OCI-LY7 (cell line): Measurements from ENCODE around the gene SRGN. TPM values are rescaled to one million over a fixed set of nuclear protein-coding genes. Genes with fewer than 3 reads are reported as not detected.
A peak's percentile ranks its signal among the peaks of the same experiment; 100 is the strongest.

ENCODE experiments used
- BruUV-seq: library from RNA; stranded (reverse); fragments of 400-500 nt; replicated peaks from 2 replicates; lab custom pipeline; 2021; lab: Mats Ljungman, UMichigan
- CTCF ChIA-PET: fragments of 300-600 bp; sonication (Branson Sonifier 250); formaldehyde crosslinking; loops from one replicate; lab custom pipeline; 2022; ENCODE audit warnings: antibody characterized with exemption; ENCODE audit not compliant: unreplicated experiment; lab: Charles Lee
- POLR2A ChIA-PET: fragments of 300-600 bp; sonication (Branson Sonifier 250); formaldehyde crosslinking; loops from one replicate; lab custom pipeline; 2022; ENCODE audit warnings: antibody characterized with exemption; lab: Charles Lee
- DNase-seq: peaks from one replicate; pipeline ENCODE4 v3.0.0-alpha.2; 2015; ENCODE audit warnings: low spot score
- H2AFZ ChIP-seq: fragments of 200-600 bp; sonication (generic), shearing (Covaris generic); 2 replicates; pipeline ENCODE4 v1.6.1; 2014; ENCODE audit warnings: mild to moderate bottlenecking, antibody characterized with exemption, low read length, moderate library complexity
- H3K27ac ChIP-seq: fragments of 200-600 bp; sonication (generic); 2 replicates; pipeline ENCODE4 v1.5.1; 2014; ENCODE audit warnings: mixed run types, low read depth, mild to moderate bottlenecking, moderate library complexity, low read length, inconsistent platforms; ENCODE audit not compliant: poor library complexity, severe bottlenecking
- H3K36me3 ChIP-seq: fragments of 200-600 bp; sonication (generic); 2 replicates; pipeline ENCODE4 v1.6.1; 2014; ENCODE audit warnings: mild to moderate bottlenecking, antibody characterized with exemption, low read length, moderate library complexity, mixed read lengths; ENCODE audit not compliant: insufficient read depth
- H3K4me1 ChIP-seq: fragments of 200-600 bp; sonication (generic); 2 replicates; pipeline ENCODE4 v1.5.1; 2014; ENCODE audit warnings: mild to moderate bottlenecking, low read length; ENCODE audit not compliant: insufficient read depth, poor library complexity, severe bottlenecking
- H3K4me2 ChIP-seq: fragments of 200-600 bp; sonication (generic); 2 replicates; pipeline ENCODE4 v1.6.1; 2014; ENCODE audit warnings: mild to moderate bottlenecking, low read length
- H3K4me3 ChIP-seq: fragments of 200-600 bp; sonication (generic); 2 replicates; pipeline ENCODE4 v1.5.1; 2014; ENCODE audit warnings: mild to moderate bottlenecking, low read depth, low read length; ENCODE audit not compliant: poor library complexity, severe bottlenecking
- H3K79me2 ChIP-seq: fragments of 200-600 bp; sonication (generic); 2 replicates; pipeline ENCODE4 v1.6.1; 2016; ENCODE audit warnings: low read depth, mild to moderate bottlenecking, low read length, moderate library complexity, mixed read lengths; ENCODE audit not compliant: insufficient read depth
- H3K9me2 ChIP-seq: fragments of 200-600 bp; sonication (generic); 2 replicates; pipeline ENCODE4 v1.6.1; 2016; ENCODE audit warnings: mild to moderate bottlenecking, low read length, mixed read lengths; ENCODE audit not compliant: insufficient read depth
- H3K9me3 ChIP-seq: fragments of 200-600 bp; sonication (generic); 2 replicates; pipeline ENCODE4 v1.6.1; 2014; ENCODE audit warnings: mild to moderate bottlenecking, mixed run types, low read length, mixed read lengths
- H4K20me1 ChIP-seq: fragments of 200-600 bp; sonication (generic); 2 replicates; pipeline ENCODE4 v1.6.1; 2014; ENCODE audit warnings: mild to moderate bottlenecking, antibody characterized with exemption, low read length, moderate library complexity, mixed read lengths; ENCODE audit not compliant: insufficient read depth
- CTCF ChIP-seq: fragments of 200-600 bp; sonication (generic); conservative IDR thresholded peaks from 2 replicates; pipeline ENCODE4 v1.5.1; 2014; ENCODE audit warnings: mild to moderate bottlenecking, antibody characterized with exemption, low read length, moderate library complexity, mixed read lengths
- EZH2phosphoT487 ChIP-seq: fragments of 200-600 bp; sonication (generic); IDR thresholded peaks from 2 replicates; pipeline ENCODE4 v1.6.1; 2018; ENCODE audit warnings: low read depth, borderline replicate concordance, mild to moderate bottlenecking, mixed run types, antibody characterized with exemption, low read length, moderate library complexity, mixed read lengths
- intact Hi-C: fragments of 100-400 bp; cut with micrococcal nuclease; formaldehyde crosslinking; loops from one replicate; pipeline ENCODE4 v1.10.0; 2022; ENCODE audit not compliant: unreplicated experiment
- total RNA-seq, 2 experiments: library from RNA; depleted of rRNA in 1 of 2; stranded (reverse); fragments of >200 nt in 1 of 2; shearing (Covaris generic) in 1 of 2; gene quantifications; 2 replicates each; pipeline ENCODE4 v1.2.3, GENCODE V29; 2014 to 2022

SRGN gene
- total RNA-seq, 2 experiments from 2014 or later: 5.8 to 16.3 TPM

DNA sequence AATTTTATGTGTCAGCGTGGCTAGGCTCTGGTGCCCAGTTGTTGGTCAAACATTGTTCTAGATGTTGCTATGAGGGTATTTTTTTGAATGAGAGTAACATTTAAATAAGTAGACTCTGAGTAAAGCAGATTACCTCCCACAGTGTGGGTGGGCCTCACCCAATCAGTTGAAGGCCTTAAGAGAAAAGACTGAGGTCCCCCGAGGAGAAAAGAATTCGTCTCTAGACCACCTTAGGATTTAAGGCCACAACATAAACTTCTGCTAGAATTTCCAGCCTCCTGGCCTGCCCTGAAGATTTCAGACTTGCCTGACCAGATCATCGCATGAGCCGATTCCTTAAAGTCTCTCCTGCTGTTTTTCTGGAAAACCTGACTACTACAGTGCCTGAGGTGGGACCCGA lies 45.1 kb upstream of the SRGN start:
- BruUV-seq: no TSS peak
- Histone ChIP-seq H3K27ac (no peak overlapping the region), H3K9me2 (no peaks in the 10 kb centered on the region), H3K4me2 (no peak overlapping the region), H3K36me3 (no peaks in the 10 kb centered on the region), H2AFZ (no peak overlapping the region), H3K4me1 (peaks cover 12% of the 10 kb centered on the region), H4K20me1 (no peaks in the 10 kb centered on the region), H3K4me3 (no peak overlapping the region), H3K79me2 (no peaks in the 10 kb centered on the region), H3K9me3 (no peaks in the 10 kb centered on the region)
- no peak for DNase-seq
- ChIA-PET CTCF (no interaction called here), POLR2A (no interaction called here)
- intact Hi-C loops: no loop called here
- TF ChIP-seq EZH2phosphoT487 (no peak), CTCF (no peak)

GRCh38 chr10:69043931-69044531 lies 43.9 kb upstream of the SRGN start:
- no peaks in the 10 kb centered on the region for H3K9me2 ChIP-seq
- TF ChIP-seq CTCF (no peak), EZH2phosphoT487 (no peak)
- ChIA-PET CTCF (interaction anchor here (1.0 kb wide), 1 partner anchor 18 kb away, joined by 3 read pairs; no protein-coding TSS in a partner anchor), POLR2A (interaction anchor here (0.6 to 1.2 kb wide), 3 partner anchors 12 to 161 kb away, joined by 3 to 4 read pairs (median 3); no protein-coding TSS in a partner anchor)
- H3K9me3 ChIP-seq: no peaks in the 10 kb centered on the region
- no peaks in the 10 kb centered on the region for H3K79me2 ChIP-seq
- peak; percentile 36 for DNase-seq
- H3K4me3 ChIP-seq: no peak overlapping the region
- H3K27ac ChIP-seq: no peak overlapping the region
- no peaks in the 10 kb centered on the region for H4K20me1 ChIP-seq
- no TSS peak for BruUV-seq
- peak overlapping the region; percentile 98 for H2AFZ ChIP-seq
- intact Hi-C loops: no loop called here
- peak overlapping the region; percentile 22; the same call in 1 of the 2 replicates for H3K4me2 ChIP-seq
- peaks cover 12% of the 10 kb centered on the region for H3K4me1 ChIP-seq
- H3K36me3 ChIP-seq: no peaks in the 10 kb centered on the region

GRCh38 chr10:69044546-69044945 lies 43.4 kb upstream of the SRGN start:
- Histone ChIP-seq H3K79me2 (no peaks in the 10 kb centered on the region), H3K36me3 (no peaks in the 10 kb centered on the region), H2AFZ (peak overlapping the region; percentile 98), H3K4me2 (peak overlapping the region; percentile 22; the same call in 1 of the 2 replicates), H3K9me2 (no peaks in the 10 kb centered on the region), H4K20me1 (no peaks in the 10 kb centered on the region), H3K9me3 (no peaks in the 10 kb centered on the region), H3K4me3 (no peak overlapping the region), H3K4me1 (peaks cover 12% of the 10 kb centered on the region), H3K27ac (no peak overlapping the region)
- CTCF ChIA-PET: interaction anchor here (1.0 kb wide), 1 partner anchor 18 kb away, joined by 3 read pairs; no protein-coding TSS in a partner anchor
- TF ChIP-seq EZH2phosphoT487 (no peak), CTCF (no peak)
- BruUV-seq: no TSS peak
- POLR2A ChIA-PET: interaction anchor here (0.5 to 1.2 kb wide), 4 partner anchors 9 to 160 kb away, joined by 3 to 4 read pairs (median 3); no protein-coding TSS in a partner anchor
- DNase-seq: no peak
- intact Hi-C loops: no loop called here
